Liver (tissue), 9 donors: ENCODE data around the gene RPL21. TPM values are rescaled to one million over a fixed set of nuclear protein-coding genes. Genes with fewer than 3 reads are reported as not detected.

Experiments used
- DNase-seq: peaks from one replicate; pipeline ENCODE4 v3.0.0-alpha.2; 2017; ENCODE audit warnings: low spot score
- H3K27ac ChIP-seq, 2 donors: one replicate each; pipeline ENCODE4 v1.7.0; 2013; ENCODE audit warnings: inconsistent platforms in 2 of 2, low read length in 2 of 2, control low read depth in 1 of 2, low read depth in 1 of 2, mild to moderate bottlenecking in 1 of 2
- H3K27me3 ChIP-seq, 4 donors: one replicate each; pipeline versions ENCODE4 v1.6.1 to v1.7.0; 2013; ENCODE audit warnings: low read length in 3 of 4, inconsistent platforms in 1 of 4, mild to moderate bottlenecking in 1 of 4, moderate library complexity in 1 of 4; ENCODE audit not compliant: control insufficient read depth in 4 of 4, insufficient read depth in 4 of 4
- H3K36me3 ChIP-seq, 4 donors: one replicate each; pipeline versions ENCODE4 v1.6.1 to v1.7.0; 2013; ENCODE audit warnings: low read length in 3 of 4, mild to moderate bottlenecking in 3 of 4, low read depth in 1 of 4, moderate library complexity in 1 of 4; ENCODE audit not compliant: control insufficient read depth in 4 of 4, insufficient read depth in 3 of 4
- H3K4me1 ChIP-seq, 4 donors: one replicate each; pipeline versions ENCODE4 v1.6.1 to v1.7.0; 2013; ENCODE audit warnings: low read length in 3 of 4, mild to moderate bottlenecking in 3 of 4, moderate library complexity in 1 of 4; ENCODE audit not compliant: control insufficient read depth in 4 of 4, insufficient read depth in 4 of 4
- H3K4me3 ChIP-seq, 3 donors: one replicate each; pipeline versions ENCODE4 v1.6.1 to v1.7.0; 2013; ENCODE audit warnings: low read length in 3 of 3, control low read depth in 1 of 3, low read depth in 1 of 3, mild to moderate bottlenecking in 1 of 3
- H3K9ac ChIP-seq, 2 donors: one replicate each; pipeline ENCODE4 v1.7.0; 2013; ENCODE audit warnings: low read length in 2 of 2, mild to moderate bottlenecking in 2 of 2, moderate library complexity in 2 of 2, control low read depth in 1 of 2, low read depth in 1 of 2
- H3K9me3 ChIP-seq, 4 donors: one replicate each; pipeline versions ENCODE4 v1.6.1 to v1.7.0; 2013; ENCODE audit warnings: low read length in 3 of 4; ENCODE audit not compliant: control insufficient read depth in 4 of 4
- EGR1 ChIP-seq, 2 donors: IDR thresholded peaks; 2 replicates each; pipeline ENCODE4 v1.6.1; 2016 to 2018; ENCODE audit warnings: antibody characterized with exemption in 2 of 2, low read depth in 2 of 2
- FOXA1 ChIP-seq: IDR thresholded peaks from 2 replicates; pipeline ENCODE4 v1.6.1; 2016; ENCODE audit warnings: antibody characterized with exemption
- FOXA2 ChIP-seq: IDR thresholded peaks from 2 replicates; pipeline ENCODE4 v1.6.1; 2016; ENCODE audit warnings: antibody characterized with exemption
- GABPA ChIP-seq, 2 donors: IDR thresholded peaks in 1 of 2; conservative IDR thresholded peaks in 1 of 2; 2 replicates each; pipeline ENCODE4 v1.6.1; 2016; ENCODE audit warnings: antibody characterized with exemption in 2 of 2, mild to moderate bottlenecking in 1 of 2, moderate library complexity in 1 of 2
- HNF4A ChIP-seq, 2 donors: conservative IDR thresholded peaks; 2 replicates each; pipeline ENCODE4 v1.6.1; 2016; ENCODE audit warnings: antibody characterized with exemption in 2 of 2, mild to moderate bottlenecking in 2 of 2
- HNF4G ChIP-seq: IDR thresholded peaks from 2 replicates; pipeline ENCODE4 v1.6.1; 2016; ENCODE audit warnings: antibody characterized with exemption
- JUND ChIP-seq, 2 donors: IDR thresholded peaks; 2 replicates each; pipeline ENCODE4 v1.6.1; 2016; ENCODE audit warnings: antibody characterized with exemption in 2 of 2
- NR2F2 ChIP-seq: IDR thresholded peaks from 2 replicates; pipeline ENCODE4 v1.6.1; 2016; ENCODE audit warnings: antibody characterized with exemption
- RAD21 ChIP-seq, 2 donors: IDR thresholded peaks; 2 replicates each; pipeline ENCODE4 v1.6.1; 2016; ENCODE audit warnings: antibody characterized with exemption in 2 of 2, mild to moderate bottlenecking in 2 of 2
- RXRA ChIP-seq, 2 donors: IDR thresholded peaks; 2 replicates each; pipeline ENCODE4 v1.6.1; 2017 to 2018; ENCODE audit warnings: antibody characterized with exemption in 2 of 2, mild to moderate bottlenecking in 1 of 2
- SP1 ChIP-seq: IDR thresholded peaks from 2 replicates; pipeline ENCODE4 v1.6.1; 2018; ENCODE audit warnings: antibody characterized with exemption, mild to moderate bottlenecking
- TAF1 ChIP-seq: conservative IDR thresholded peaks from 2 replicates; pipeline ENCODE4 v1.6.1; 2016; ENCODE audit warnings: antibody characterized with exemption, mild to moderate bottlenecking
- YY1 ChIP-seq: IDR thresholded peaks from 2 replicates; pipeline ENCODE4 v1.6.1; 2016; ENCODE audit warnings: antibody characterized with exemption, mild to moderate bottlenecking
- WGBS: extraction: QIAGEN DNeasy Blood & Tissue Kit; methylation state at CpG from one replicate; pipeline ENCODE4 v1.1.7; 2013; 5-methylcytosine and 5-hydroxymethylcytosine counted together
- polyA plus RNA-seq, 2 donors: library from polyadenylated mRNA; stranded (reverse) in 1 of 2; unstranded in 1 of 2; fragments of 200-250 nt in 1 of 2; fragments of >200 nt in 1 of 2; fragmentation: Nextera tagmentation in 1 of 2; extraction: Ambion mirVana in 1 of 2; gene quantifications; one replicate each; pipeline versions ENCODE4 v1.2.1 to v1.2.3, GENCODE V29; 2013 to 2015
- total RNA-seq, 2 donors: library from RNA; depleted of rRNA; stranded (reverse); fragments of >200 nt; gene quantifications; one replicate each; pipeline ENCODE4 v1.2.3, GENCODE V29; 2014
- TF ChIP-seq, protein P1 (sequence below): IDR thresholded peaks from 2 replicates; pipeline ENCODE4 v1.6.1; 2016; ENCODE audit warnings: antibody characterized with exemption
- TF ChIP-seq, protein P2 (sequence below): IDR thresholded peaks from 2 replicates; pipeline ENCODE4 v1.6.1; 2016; ENCODE audit warnings: antibody characterized with exemption
- TF ChIP-seq, protein P3 (sequence below): IDR thresholded peaks from 2 replicates; pipeline ENCODE4 v1.6.1; 2016; ENCODE audit warnings: antibody characterized with exemption
- donor health status: healthy.
- donor health status: healthy.
- donor health status: healthy.
- donor health status: healthy.
- donor health status: healthy.

Gene RPL21
- total and polyA plus RNA-seq, 4 donors = 206 to 648 (median 442) TPM

DNA sequence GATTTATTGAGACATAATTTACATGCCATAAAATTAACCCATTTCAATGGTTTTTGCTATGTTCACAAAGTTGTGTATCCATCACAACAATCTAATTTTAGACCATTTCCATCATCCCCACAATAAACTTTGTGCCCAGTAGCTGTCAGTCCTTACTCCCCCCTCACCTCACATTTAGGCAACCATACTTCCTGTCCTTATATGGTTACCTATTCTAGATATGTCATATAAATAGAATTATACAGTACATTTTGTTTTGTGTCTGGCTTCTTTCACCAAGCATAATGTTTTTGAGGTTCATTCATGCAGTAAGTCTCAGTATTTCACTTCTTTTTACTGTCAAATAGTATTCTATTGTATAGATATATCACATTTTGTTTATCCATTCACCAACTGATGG, 23.2 kb upstream of the RPL21 start:
- Histone ChIP-seq H3K4me1 (no peaks in the 10 kb centered on the region), H3K36me3 (no peaks in the 10 kb centered on the region), H3K27ac (no peak overlapping the region), H3K9me3 (no peaks in the 10 kb centered on the region), H3K4me3 (no peak overlapping the region), H3K9ac (no peak overlapping the region), H3K27me3 (no peaks in the 10 kb centered on the region)
- TF ChIP-seq RAD21 (IDR thresholded peaks at IDR 0.05) (no peak), RXRA (IDR thresholded peaks at IDR 0.05) (no peak), FOXA1 (no peak), JUND (IDR thresholded peaks at IDR 0.05) (no peak), GABPA (IDR thresholded peaks at IDR 0.05 in 1 of 2, conservative IDR thresholded peaks at IDR 0.05 in 1 of 2) (no peak), SP1 (no peak), FOXA2 (no peak), HNF4G (no peak), HNF4A (conservative IDR thresholded peaks at IDR 0.05) (no peak), YY1 (no peak)
- TF ChIP-seq, protein P1, sequence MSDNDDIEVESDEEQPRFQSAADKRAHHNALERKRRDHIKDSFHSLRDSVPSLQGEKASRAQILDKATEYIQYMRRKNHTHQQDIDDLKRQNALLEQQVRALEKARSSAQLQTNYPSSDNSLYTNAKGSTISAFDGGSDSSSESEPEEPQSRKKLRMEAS = no peak
- TF ChIP-seq, protein P2, sequence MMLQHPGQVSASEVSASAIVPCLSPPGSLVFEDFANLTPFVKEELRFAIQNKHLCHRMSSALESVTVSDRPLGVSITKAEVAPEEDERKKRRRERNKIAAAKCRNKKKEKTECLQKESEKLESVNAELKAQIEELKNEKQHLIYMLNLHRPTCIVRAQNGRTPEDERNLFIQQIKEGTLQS = no peak
- TF ChIP-seq, protein P3, sequence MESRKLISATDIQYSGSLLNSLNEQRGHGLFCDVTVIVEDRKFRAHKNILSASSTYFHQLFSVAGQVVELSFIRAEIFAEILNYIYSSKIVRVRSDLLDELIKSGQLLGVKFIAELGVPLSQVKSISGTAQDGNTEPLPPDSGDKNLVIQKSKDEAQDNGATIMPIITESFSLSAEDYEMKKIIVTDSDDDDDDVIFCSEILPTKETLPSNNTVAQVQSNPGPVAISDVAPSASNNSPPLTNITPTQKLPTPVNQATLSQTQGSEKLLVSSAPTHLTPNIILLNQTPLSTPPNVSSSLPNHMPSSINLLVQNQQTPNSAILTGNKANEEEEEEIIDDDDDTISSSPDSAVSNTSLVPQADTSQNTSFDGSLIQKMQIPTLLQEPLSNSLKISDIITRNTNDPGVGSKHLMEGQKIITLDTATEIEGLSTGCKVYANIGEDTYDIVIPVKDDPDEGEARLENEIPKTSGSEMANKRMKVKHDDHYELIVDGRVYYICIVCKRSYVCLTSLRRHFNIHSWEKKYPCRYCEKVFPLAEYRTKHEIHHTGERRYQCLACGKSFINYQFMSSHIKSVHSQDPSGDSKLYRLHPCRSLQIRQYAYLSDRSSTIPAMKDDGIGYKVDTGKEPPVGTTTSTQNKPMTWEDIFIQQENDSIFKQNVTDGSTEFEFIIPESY = no peak
- DNase-seq = no peak

DNA sequence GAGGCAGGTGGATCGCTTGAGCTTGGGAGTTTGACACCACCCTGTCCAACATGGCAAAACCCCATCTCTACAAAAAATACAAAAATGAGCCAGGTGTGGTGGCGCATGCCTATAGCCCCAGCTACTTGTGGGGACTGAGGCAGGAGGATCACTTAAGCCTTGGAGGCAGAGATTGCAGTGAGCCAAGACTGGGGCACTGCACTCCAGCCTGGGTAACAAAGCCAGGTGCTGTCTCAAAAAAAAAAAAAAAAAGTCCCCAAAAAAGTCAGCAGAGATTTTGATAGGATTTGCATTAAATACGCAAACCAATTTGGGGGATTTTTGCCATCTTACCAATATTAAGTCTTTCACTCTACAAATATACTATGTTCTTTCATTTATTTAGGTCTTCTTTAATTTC, 21.7 kb upstream of the RPL21 start:
- Histone ChIP-seq H3K9ac (no peak overlapping the region), H3K27me3 (no peaks in the 10 kb centered on the region), H3K9me3 (no peaks in the 10 kb centered on the region), H3K4me1 (no peaks in the 10 kb centered on the region), H3K4me3 (no peak overlapping the region), H3K36me3 (no peaks in the 10 kb centered on the region), H3K27ac (no peak overlapping the region)
- no peak for DNase-seq
- 99% methylated on average over 3 of the region's 3 CpGs for WGBS
- TF ChIP-seq, protein P2 = no peak
- no peak for TF ChIP-seq TAF1
- TF ChIP-seq EGR1 (IDR thresholded peaks at IDR 0.05; ENCODE audit: low read depth in 2 of 2) = no peak
- no peak for TF ChIP-seq NR2F2
- no peak for TF ChIP-seq FOXA2
- no peak for TF ChIP-seq RAD21 (IDR thresholded peaks at IDR 0.05)
- TF ChIP-seq HNF4G = no peak
- TF ChIP-seq, protein P3 = no peak
